Stomach (tissue), 9 donors: Measurements from ENCODE around the gene ITM2B. TPM values are rescaled to one million over a fixed set of nuclear protein-coding genes. Genes with fewer than 3 reads are reported as not detected.

Experiments used
- DNase-seq, 2 donors: peaks; one replicate each; pipeline versions ENCODE4 v3.0.0 to v3.0.0-alpha.2; 2013 to 2019
- H3K27ac ChIP-seq, 5 donors: fragments of 200-600 bp in 4 of 5; sonication (generic) in 4 of 5; one replicate each; pipeline ENCODE4 v1.5.1; 2013 to 2019; ENCODE audit warnings: mild to moderate bottlenecking in 1 of 5, moderate library complexity in 1 of 5
- H3K27me3 ChIP-seq, 3 donors: fragments of 200-600 bp; sonication (generic); one replicate each; pipeline ENCODE4 v1.5.1; 2017 to 2019; ENCODE audit warnings: mixed run types in 1 of 3
- H3K36me3 ChIP-seq, 4 donors: fragments of 200-600 bp; sonication (generic); 1 replicate in 3 of 4; 2 replicates in 1 of 4; pipeline ENCODE4 v1.5.1; 2016 to 2019
- H3K4me1 ChIP-seq, 4 donors: fragments of 200-600 bp; sonication (generic); one replicate each; pipeline ENCODE4 v1.5.1; 2016 to 2019
- H3K4me3 ChIP-seq, 4 donors: fragments of 200-600 bp; sonication (generic) in 3 of 4; one replicate each; pipeline ENCODE4 v1.5.1; 2016 to 2019; ENCODE audit warnings: mild to moderate bottlenecking in 1 of 4
- H3K9me3 ChIP-seq, 4 donors: fragments of 200-600 bp; sonication (generic); one replicate each; pipeline ENCODE4 v1.5.1; 2016 to 2019
- CTCF ChIP-seq, 7 experiments: fragments of 450-650 bp in 4 of 7; fragments of 200-600 bp in 3 of 7; sonication (generic) in 3 of 7; IDR thresholded peaks; one replicate each; pipeline ENCODE4 v1.5.1; 2016 to 2019; ENCODE audit warnings: antibody characterized with exemption in 7 of 7, control low read depth in 2 of 7, mild to moderate bottlenecking in 1 of 7
- EP300 ChIP-seq: sonication (generic); formaldehyde crosslinking; IDR thresholded peaks from one replicate; pipeline ENCODE4 v1.6.1; 2017; ENCODE audit warnings: antibody characterized with exemption
- POLR2A ChIP-seq, 4 donors: fragments of 450-650 bp; IDR thresholded peaks; one replicate each; pipeline ENCODE4 v1.6.1; 2016; ENCODE audit warnings: antibody characterized with exemption in 4 of 4, control low read depth in 2 of 4, mild to moderate bottlenecking in 1 of 4, moderate library complexity in 1 of 4
- POLR2AphosphoS5 ChIP-seq, 3 donors: sonication (generic); formaldehyde crosslinking; IDR thresholded peaks; one replicate each; pipeline ENCODE4 v1.6.1; 2016; ENCODE audit warnings: antibody characterized with exemption in 3 of 3
- WGBS, 5 donors: extraction: QIAGEN DNeasy Blood & Tissue Kit in 3 of 5; methylation state at CpG; one replicate each; pipeline versions ENCODE4 v1.1.5 to v1.1.7; 2013 to 2018; 5-methylcytosine and 5-hydroxymethylcytosine counted together
- intact Hi-C: fragments of 100-400 bp; cut with DNase I; formaldehyde crosslinking; loops from one replicate; pipeline ENCODE4 v1.15.1; 2023; ENCODE audit warnings: low total_unique reads
- polyA plus RNA-seq, 3 donors: library from polyadenylated mRNA; stranded (reverse); fragments of 200-250 nt; gene quantifications; one replicate each; pipeline ENCODE4 v1.2.3, GENCODE V29; 2013
- total RNA-seq, 5 donors: library from RNA; depleted of rRNA; stranded (reverse); fragments of >200 nt; gene quantifications; one replicate each; pipeline versions ENCODE4 v1.1.0 to v1.2.3, GENCODE V29; 2014 to 2016
- donor health status: healthy with polysubstance abuse.
- donor health status: Bipolar disorder and iron deficiency.
- donor health status: healthy.

Gene ITM2B
- total and polyA plus RNA-seq, 8 donors: 113 to 419 (median 282) TPM

- intact Hi-C loops: no loop called here
- H3K27ac ChIP-seq: peak overlapping the region in 3 of 5 donors; percentile 100
Observed at GRCh38 chr13:48230541-48230940, 2.5 kb upstream of the ITM2B start.

GRCh38 chr13:48231080-48231479 is 1.9 kb upstream of the ITM2B start:
- Histone ChIP-seq H3K27me3 (no peaks in the 10 kb centered on the region), H3K27ac (peak overlapping the region in 3 of 5 donors; percentile 100), H3K36me3 (no peaks in the 10 kb centered on the region), H3K4me3 (no peak overlapping the region), H3K9me3 (no peaks in the 10 kb centered on the region), H3K4me1 (peaks cover 6 to 37% (median 21%) of the 10 kb centered on the region in 4 donors)
- intact Hi-C loops: no loop called here
- DNase-seq: no peak
- 18 to 40% (median 27%) methylated on average over 4 of the region's 4 CpGs for WGBS, 5 donors
- TF ChIP-seq POLR2AphosphoS5 (IDR thresholded peaks at IDR 0.05) (no peak), EP300 (no peak), POLR2A (IDR thresholded peaks at IDR 0.05) (no peak), CTCF (IDR thresholded peaks at IDR 0.05) (no peak)

More at GRCh38 chr13:48230541-48230940, 2.5 kb upstream of the ITM2B start:
- H3K4me3 ChIP-seq: no peak overlapping the region
- 38 to 54% (median 50%) methylated on average over 2 of the region's 2 CpGs for WGBS, 5 donors
- peaks cover 2 to 32% (median 15%) of the 10 kb centered on the region in 4 donors for H3K4me1 ChIP-seq
- H3K36me3 ChIP-seq: no peaks in the 10 kb centered on the region
- H3K9me3 ChIP-seq: no peaks in the 10 kb centered on the region
- no peaks in the 10 kb centered on the region for H3K27me3 ChIP-seq
- TF ChIP-seq POLR2A (IDR thresholded peaks at IDR 0.05): no peak
- no peak for TF ChIP-seq EP300
- no peak for TF ChIP-seq CTCF (IDR thresholded peaks at IDR 0.05)
- TF ChIP-seq POLR2AphosphoS5 (IDR thresholded peaks at IDR 0.05): no peak
- no peak for DNase-seq

GRCh38 chr13:48231933-48232332 is 1.1 kb upstream of the ITM2B start:
- intact Hi-C loops: no loop called here
- H3K4me3 ChIP-seq: peak overlapping the region in 1 of 4 donors; percentile 86

GRCh38 chr13:48232420-48233045 is 473 bp upstream of the ITM2B start:
- Histone ChIP-seq H3K4me3 (peak overlapping the region; percentile 82 to 97 (median 88)), H3K27me3 (no peaks in the 10 kb centered on the region), H3K4me1 (peaks cover 11 to 52% (median 35%) of the 10 kb centered on the region in 4 donors), H3K27ac (peak overlapping the region; percentile 98 to 100 (median 100)), H3K36me3 (no peaks in the 10 kb centered on the region), H3K9me3 (no peaks in the 10 kb centered on the region)
- TF ChIP-seq POLR2A (IDR thresholded peaks at IDR 0.05) (no peak), EP300 (no peak), CTCF (IDR thresholded peaks at IDR 0.05) (no peak), POLR2AphosphoS5 (IDR thresholded peaks at IDR 0.05) (peak in 1 of 3 donors; percentile 4)
- intact Hi-C loops: no loop called here
- DNase-seq: peak; percentile 35 to 69
- 15 to 29% (median 17%) methylated on average over 19 to 23 of the region's 23 CpGs for WGBS, 5 donors

More at GRCh38 chr13:48231933-48232332, 1.1 kb upstream of the ITM2B start:
- Histone ChIP-seq H3K27me3 (no peaks in the 10 kb centered on the region), H3K9me3 (no peaks in the 10 kb centered on the region), H3K4me1 (peaks cover 6 to 46% (median 29%) of the 10 kb centered on the region in 4 donors), H3K27ac (peak overlapping the region; percentile 87 to 100 (median 100)), H3K36me3 (no peaks in the 10 kb centered on the region)
- DNase-seq: no peak
- TF ChIP-seq EP300: no peak
